ENCODE data around the gene IRAK4. TPM values are rescaled to one million over a fixed set of nuclear protein-coding genes. Genes with fewer than 3 reads are reported as not detected.

Gene IRAK4
- polyA plus RNA-seq, 1 donor (not counting 4 experiments of a cell fraction or from before 2014, with no cell fraction given), result 13.9 TPM

- FAIRE-seq (no peak), DNase-seq (ENCODE audit: low read depth, low spot score) (no peak)
- Histone ChIP-seq H3K9me3 (ENCODE audit: control insufficient read depth, low read depth, low read length) (no peaks in the 10 kb centered on the region), H3K4me2 (ENCODE audit: control insufficient read depth, extremely low read depth, insufficient read depth, low read depth, low read length) (no peak overlapping the region), H3K4me1 (ENCODE audit: control insufficient read depth, extremely low read depth, insufficient read depth, low read length) (no peaks in the 10 kb centered on the region), H3K4me3 (ENCODE audit: control insufficient read depth in 2 of 3, extremely low read depth in 1 of 3, insufficient read depth in 2 of 3, low read depth in 1 of 3, low read length in 3 of 3) (no peak overlapping the region), H3K27ac (ENCODE audit: control insufficient read depth, insufficient read depth, low read length) (no peak overlapping the region), H3K9me1 (ENCODE audit: control insufficient read depth, extremely low read depth, insufficient read depth, low read length) (no peaks in the 10 kb centered on the region), H3K9ac (ENCODE audit: control insufficient read depth, extremely low read depth, insufficient read depth, low read length) (no peak overlapping the region), H3K36me3 (ENCODE audit: control insufficient read depth in 2 of 2, extremely low read depth in 1 of 2, insufficient read depth in 2 of 2, low read length in 2 of 2) (no peaks in the 10 kb centered on the region), H2AFZ (ENCODE audit: control insufficient read depth, low read length) (no peak overlapping the region), H4K20me1 (ENCODE audit: control insufficient read depth, extremely low read depth, insufficient read depth, low read length) (no peaks in the 10 kb centered on the region), H3K27me3 (ENCODE audit: control insufficient read depth, extremely low read depth, insufficient read depth, low read length) (no peaks in the 10 kb centered on the region), H3K79me2 (ENCODE audit: control insufficient read depth, insufficient read depth, low read length) (no peaks in the 10 kb centered on the region)
- dilution Hi-C loops (cut with MboI; ENCODE audit: extremely low pct_ligation_motif_present, low sequenced_read_pairs), result no loop called here
- TF ChIP-seq CTCF (optimal IDR thresholded peaks at IDR 0.05 in 1 of 3, IDR thresholded peaks at IDR 0.05 in 1 of 3, conservative IDR thresholded peaks at IDR 0.05 in 1 of 3; ENCODE audit: extremely low read depth in 1 of 3, insufficient read depth in 2 of 3, low read length in 3 of 3), result no peak
- TF ChIP-seq EZH2 (IDR thresholded peaks at IDR 0.05; ENCODE audit: low read length), result no peak
Observed at GRCh38 chr12:43722621-43723020, 36.1 kb upstream of the IRAK4 start.

- Histone ChIP-seq H3K4me1 (ENCODE audit: control insufficient read depth, extremely low read depth, insufficient read depth, low read length) (no peaks in the 10 kb centered on the region), H3K4me3 (ENCODE audit: control insufficient read depth in 2 of 3, extremely low read depth in 1 of 3, insufficient read depth in 2 of 3, low read depth in 1 of 3, low read length in 3 of 3) (no peak overlapping the region), H3K79me2 (ENCODE audit: control insufficient read depth, insufficient read depth, low read length) (no peaks in the 10 kb centered on the region), H3K4me2 (ENCODE audit: control insufficient read depth, extremely low read depth, insufficient read depth, low read depth, low read length) (no peak overlapping the region), H3K9ac (ENCODE audit: control insufficient read depth, extremely low read depth, insufficient read depth, low read length) (no peak overlapping the region), H3K27me3 (ENCODE audit: control insufficient read depth, extremely low read depth, insufficient read depth, low read length) (no peaks in the 10 kb centered on the region), H3K27ac (ENCODE audit: control insufficient read depth, insufficient read depth, low read length) (no peak overlapping the region), H4K20me1 (ENCODE audit: control insufficient read depth, extremely low read depth, insufficient read depth, low read length) (no peaks in the 10 kb centered on the region), H2AFZ (ENCODE audit: control insufficient read depth, low read length) (no peak overlapping the region), H3K36me3 (ENCODE audit: control insufficient read depth in 2 of 2, extremely low read depth in 1 of 2, insufficient read depth in 2 of 2, low read length in 2 of 2) (no peaks in the 10 kb centered on the region), H3K9me3 (ENCODE audit: control insufficient read depth, low read depth, low read length) (no peaks in the 10 kb centered on the region), H3K9me1 (ENCODE audit: control insufficient read depth, extremely low read depth, insufficient read depth, low read length) (no peaks in the 10 kb centered on the region)
- FAIRE-seq (no peak), DNase-seq (ENCODE audit: low read depth, low spot score) (no peak)
- TF ChIP-seq CTCF (optimal IDR thresholded peaks at IDR 0.05 in 1 of 3, IDR thresholded peaks at IDR 0.05 in 1 of 3, conservative IDR thresholded peaks at IDR 0.05 in 1 of 3; ENCODE audit: extremely low read depth in 1 of 3, insufficient read depth in 2 of 3, low read length in 3 of 3) (no peak), EZH2 (IDR thresholded peaks at IDR 0.05; ENCODE audit: low read length) (no peak)
- dilution Hi-C loops (cut with MboI; ENCODE audit: extremely low pct_ligation_motif_present, low sequenced_read_pairs), result no loop called here
Observed at GRCh38 chr12:43723134-43723533, 35.6 kb upstream of the IRAK4 start.
